Upper lobe of left lung (tissue), 4 donors: ENCODE measurements around the gene RAB11A.

Source experiments
- CTCF ChIP-seq, 6 experiments: fragments of 450-650 bp in 4 of 6; fragments of 200-600 bp in 2 of 6; sonication (generic) in 2 of 6; IDR thresholded peaks; one replicate each; pipeline ENCODE4 v1.5.1; 2016 to 2019; ENCODE audit warnings: antibody characterized with exemption in 6 of 6
- POLR2AphosphoS5 ChIP-seq, 2 donors: sonication (generic); formaldehyde crosslinking; IDR thresholded peaks; one replicate each; pipeline ENCODE4 v1.5.1; 2017; ENCODE audit warnings: antibody characterized with exemption in 2 of 2

- TF ChIP-seq POLR2AphosphoS5 (IDR thresholded peaks at IDR 0.05) (no peak), CTCF (IDR thresholded peaks at IDR 0.05) (no peak)
Observed at GRCh38 chr15:65845826-65846519, 23.3 kb upstream of the RAB11A start.
